SK-N-DZ (cell line): ENCODE measurements around the gene KRTAP4-6.
"Not testable (repeated sequence)": the region's sequence is repeated elsewhere in the genome, so short reads cannot be mapped to it uniquely, and the experiment has no call there.

Source experiments
- DNase-seq: peaks from one replicate; pipeline ENCODE4 v3.0.0-alpha.2; 2015; ENCODE audit warnings: low spot score

KRTAP4-6 gene

GRCh38 chr17:41147531-41148204 lies 7.3 kb upstream of the KRTAP4-6 start:
- no peak for DNase-seq

GRCh38 chr17:41145261-41145660 lies 4.9 kb upstream of the KRTAP4-6 start:
- no peak for DNase-seq

GRCh38 chr17:41144846-41145245 lies 4.5 kb upstream of the KRTAP4-6 start:
- no peak for DNase-seq

GRCh38 chr17:41141361-41141760 lies 1.0 kb upstream of the KRTAP4-6 start:
- no peak for DNase-seq

- DNase-seq, result not testable (repeated sequence)
These were observed 479 bp downstream of the KRTAP4-6 start for GRCh38 chr17:41139865-41140264.

- no peak for DNase-seq
These were observed 6.2 kb downstream of the KRTAP4-6 start for GRCh38 chr17:41133880-41134735.

- DNase-seq, result no peak
These were observed 8.4 kb downstream of the KRTAP4-6 start for GRCh38 chr17:41131979-41132378.

- DNase-seq, result no peak
These were observed 13.0 kb downstream of the KRTAP4-6 start for GRCh38 chr17:41127371-41127770.

- DNase-seq, result no peak
These were observed 13.9 kb downstream of the KRTAP4-6 start for GRCh38 chr17:41126412-41126811.

- DNase-seq, result no peak
These were observed 15.3 kb downstream of the KRTAP4-6 start for GRCh38 chr17:41125064-41125463.

GRCh38 chr17:41123991-41124371 lies 16.4 kb downstream of the KRTAP4-6 start, which contains the start of gene KRTAP4-12:
KRTAP4-12 (minus strand) TSS chr17:41124182; CDS start chr17:41124122, 60 bp downstream.
- DNase-seq, result not testable (repeated sequence)

GRCh38 chr17:41123292-41123990 lies 16.9 kb downstream of the KRTAP4-6 start:
- DNase-seq, result not testable (repeated sequence)

- no peak for DNase-seq
These were observed 18.6 kb downstream of the KRTAP4-6 start for GRCh38 chr17:41121742-41122141.

- not testable (repeated sequence) for DNase-seq
These were observed 20.4 kb downstream of the KRTAP4-6 start for GRCh38 chr17:41119696-41120690.

GRCh38 chr17:41118721-41119120 lies 21.6 kb downstream of the KRTAP4-6 start:
- DNase-seq, result no peak

- not testable (repeated sequence) for DNase-seq
These were observed 22.4 kb downstream of the KRTAP4-6 start, which contains the start of gene KRTAP4-11 for GRCh38 chr17:41117846-41118386. KRTAP4-11 (minus strand) TSS chr17:41118373; CDS start chr17:41118315, 58 bp downstream.

GRCh38 chr17:41116297-41116696 lies 24.0 kb downstream of the KRTAP4-6 start:
- no peak for DNase-seq

GRCh38 chr17:41111151-41111885 lies 29.0 kb downstream of the KRTAP4-6 start:
- DNase-seq, result no peak

- DNase-seq, result not testable (repeated sequence)
These were observed 31.5 kb downstream of the KRTAP4-6 start for GRCh38 chr17:41108728-41109386.
